ENCODE data around the gene PRRG2. TPM values are rescaled to one million over a fixed set of nuclear protein-coding genes. Genes with fewer than 3 reads are reported as not detected.

The PRRG2 gene
- polyA plus RNA-seq, 3 donors, result 0.49 TPM; not detected in 2

DNA sequence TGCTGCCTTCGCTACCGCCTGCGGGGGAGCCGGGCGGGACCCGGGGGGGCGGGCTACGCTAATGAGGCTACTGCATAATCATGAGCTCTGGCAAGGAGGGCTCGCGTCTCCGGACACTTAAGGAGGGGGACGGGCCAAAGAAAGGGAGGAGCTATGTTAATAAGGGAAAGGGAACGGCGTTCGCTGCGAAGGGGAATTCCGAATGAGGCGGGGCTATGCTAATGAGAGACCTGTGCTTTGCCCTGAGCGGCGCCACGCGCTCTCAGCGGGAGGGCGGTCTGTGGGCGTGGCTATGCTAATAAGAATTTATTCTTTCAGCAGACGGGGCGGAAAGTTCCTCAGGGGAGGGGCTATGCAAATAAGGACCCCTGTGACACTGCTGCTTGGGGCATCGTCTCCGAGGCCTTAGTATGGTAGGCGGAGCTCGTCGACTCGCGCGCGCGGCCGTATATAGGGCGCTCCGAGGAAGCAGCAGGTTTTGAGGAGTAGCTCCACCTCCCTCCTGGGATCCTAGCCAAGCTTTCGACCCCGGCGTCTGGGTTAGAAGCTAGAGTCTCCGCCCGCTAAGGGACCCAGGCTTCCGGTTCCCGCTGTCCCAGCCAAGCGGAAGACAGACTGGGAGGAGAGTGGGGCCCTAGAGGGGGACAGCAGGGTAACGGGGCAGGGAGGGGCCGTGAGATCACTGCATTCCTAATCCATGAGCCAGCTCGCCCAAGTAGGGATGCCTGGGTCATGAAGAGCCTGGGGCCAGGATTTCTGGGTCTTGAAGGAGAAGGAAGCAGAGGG lies 59.2 kb downstream of the PRRG2 start, which contains the start of gene RRAS:
RRAS (minus strand) TSS at position 31 of the 786 bp plus-strand sequence. CDS start 45 bp downstream, outside the sequence.
- Mint-ChIP-seq H3K27ac (peak within 1 kb of the TSS; percentile 99 to 100 (median 100)), H3K9me3 (peaks cover 0 to 2% (median 0%) of the 10 kb centered on the region in 7 donors), H3K27me3 (ENCODE audit: low read depth in 3 of 3) (peaks cover 3 to 19% (median 13%) of the 10 kb centered on the region in 3 donors), H3K4me1 (peaks cover 51% of the 10 kb centered on the region), H3K36me3 (peaks cover 4 to 12% of the 10 kb centered on the region in 2 donors), H3K4me3 (peak within 1 kb of the TSS; percentile 95 to 99)
- Histone ChIP-seq H3K79me2 (ENCODE audit: insufficient read depth, low read length) (peaks cover 32% of the 10 kb centered on the region), H3K36me3 (replicated peaks in 1 of 2; ENCODE audit: control insufficient read depth in 1 of 2, insufficient read depth in 2 of 2, low read length in 2 of 2) (peaks cover 0 to 10% of the 10 kb centered on the region in 2 donors), H3K27ac (ENCODE audit: low read depth in 1 of 2, low read length in 2 of 2) (peak within 1 kb of the TSS; percentile 94 to 98), H4K20me1 (ENCODE audit: insufficient read depth, low read length) (peaks cover 9% of the 10 kb centered on the region), H3K4me1 (ENCODE audit: control insufficient read depth in 1 of 2, insufficient read depth in 2 of 2, low read length in 2 of 2) (peaks cover 45 to 51% of the 10 kb centered on the region in 2 donors), H3K9me3 (replicated peaks in 1 of 2; ENCODE audit: control insufficient read depth in 1 of 2, insufficient read depth in 1 of 2, low read length in 2 of 2) (no peaks in the 10 kb centered on the region), H2AFZ (ENCODE audit: insufficient read depth, low read depth, low read length, poor library complexity, severe bottlenecking) (peak within 1 kb of the TSS; percentile 73), H3K4me2 (replicated peaks; ENCODE audit: extremely low read depth, low read length, poor library complexity, severe bottlenecking) (peak within 1 kb of the TSS; percentile 96), H3K27me3 (ENCODE audit: control insufficient read depth in 2 of 2, insufficient read depth in 2 of 2, low read length in 2 of 2) (no peaks in the 10 kb centered on the region), H3K4me3 (replicated peaks in 1 of 3; ENCODE audit: low read depth in 2 of 3, low read length in 3 of 3) (peak within 1 kb of the TSS; percentile 58 to 99 (median 86)), H3K9ac (ENCODE audit: insufficient read depth, low read length, poor library complexity, severe bottlenecking) (peak within 1 kb of the TSS; percentile 82)
- DNase-seq, result peak; percentile 100
- intact Hi-C loops (cut with micrococcal nuclease), result loop anchor here (2.0 to 5.0 kb wide), 5 partner anchors 37 to 236 kb away; partner anchors contain the start of genes AKT1S1 (in 1 of the 2), AP2A1 (in 1 of the 2), PRMT1 (in 1 of the 2) and PRR12 (in 1 of the 2)
- TF ChIP-seq, protein P1, sequence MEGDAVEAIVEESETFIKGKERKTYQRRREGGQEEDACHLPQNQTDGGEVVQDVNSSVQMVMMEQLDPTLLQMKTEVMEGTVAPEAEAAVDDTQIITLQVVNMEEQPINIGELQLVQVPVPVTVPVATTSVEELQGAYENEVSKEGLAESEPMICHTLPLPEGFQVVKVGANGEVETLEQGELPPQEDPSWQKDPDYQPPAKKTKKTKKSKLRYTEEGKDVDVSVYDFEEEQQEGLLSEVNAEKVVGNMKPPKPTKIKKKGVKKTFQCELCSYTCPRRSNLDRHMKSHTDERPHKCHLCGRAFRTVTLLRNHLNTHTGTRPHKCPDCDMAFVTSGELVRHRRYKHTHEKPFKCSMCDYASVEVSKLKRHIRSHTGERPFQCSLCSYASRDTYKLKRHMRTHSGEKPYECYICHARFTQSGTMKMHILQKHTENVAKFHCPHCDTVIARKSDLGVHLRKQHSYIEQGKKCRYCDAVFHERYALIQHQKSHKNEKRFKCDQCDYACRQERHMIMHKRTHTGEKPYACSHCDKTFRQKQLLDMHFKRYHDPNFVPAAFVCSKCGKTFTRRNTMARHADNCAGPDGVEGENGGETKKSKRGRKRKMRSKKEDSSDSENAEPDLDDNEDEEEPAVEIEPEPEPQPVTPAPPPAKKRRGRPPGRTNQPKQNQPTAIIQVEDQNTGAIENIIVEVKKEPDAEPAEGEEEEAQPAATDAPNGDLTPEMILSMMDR (IDR thresholded peaks at IDR 0.05), result no peak
- WGBS (ENCODE audit: insufficient coverage), result under 1% methylated on average over 47 of the region's 51 CpGs

Small RNA genes lying within 50 kb of the gene (small RNA-seq; reads per million reads assigned to genes)
- gene RF00019 (ENCODE audit: insufficient read length, low read depth), result not detected

Other genes with a start within 250 kb of the PRRG2 start
- 100 to 1,000 TPM; 147 to 380 (median 194) TPM for gene CD37, start 245.9 kb upstream of the PRRG2 start, polyA plus RNA-seq
- gene TEAD2, start 218.9 kb upstream of the PRRG2 start, polyA plus RNA-seq, result not detected
- not detected for gene DKKL1, start 217.4 kb upstream of the PRRG2 start, polyA plus RNA-seq
- not detected for gene KASH5, start 193.1 kb upstream of the PRRG2 start, polyA plus RNA-seq
- gene PTH2, start 157.9 kb upstream of the PRRG2 start, polyA plus RNA-seq, result not detected
- not detected for gene GFY, start 155.9 kb upstream of the PRRG2 start, polyA plus RNA-seq
- under 1 TPM in 2 of 3 donors, not detected in 1; 0.04 to 0.09 TPM for gene SLC17A7, start 139.8 kb upstream of the PRRG2 start, polyA plus RNA-seq
- gene PIH1D1, start 129.5 kb upstream of the PRRG2 start, polyA plus RNA-seq, result 100 to 1,000 TPM in 1 of 3 donors, 10 to 100 TPM in 2; 62.3 to 102 (median 83.9) TPM
- 10 to 100 TPM; 30.8 to 39.5 (median 31.2) TPM for gene ALDH16A1, start 128.1 kb upstream of the PRRG2 start, polyA plus RNA-seq
- gene FLT3LG, start 107.1 kb upstream of the PRRG2 start, polyA plus RNA-seq, result 10 to 100 TPM in 1 of 3 donors, 1 to 10 TPM in 2; 5.0 to 13.8 (median 6.9) TPM
- 1,000 to 10,000 TPM in 1 of 3 donors, 100 to 1,000 TPM in 2; 655 to 1,621 (median 663) TPM for gene RPL13A, start 93.7 kb upstream of the PRRG2 start, polyA plus RNA-seq
- gene RPS11, start 84.9 kb upstream of the PRRG2 start, polyA plus RNA-seq, result 1,000 to 10,000 TPM; 1,103 to 4,925 (median 1,481) TPM
- gene FCGRT, start 68.7 kb upstream of the PRRG2 start, polyA plus RNA-seq, result 100 to 1,000 TPM; 720 to 930 (median 724) TPM
- 10 to 100 TPM in 1 of 3 donors, not detected in 2; 50.2 TPM for gene RCN3, start 53.3 kb upstream of the PRRG2 start, polyA plus RNA-seq
- 100 to 1,000 TPM in 1 of 3 donors, 10 to 100 TPM in 2; 63.4 to 120 (median 96.4) TPM for gene NOSIP, start 760 bp upstream of the PRRG2 start, polyA plus RNA-seq
- gene PRR12, start 9.9 kb downstream of the PRRG2 start, polyA plus RNA-seq, result 1 to 10 TPM in 1 of 3 donors, under 1 TPM in 2; 0.04 to 3.3 (median 0.11) TPM
- gene RRAS, start 58.8 kb downstream of the PRRG2 start, polyA plus RNA-seq, result 10 to 100 TPM; 74.9 to 91.7 (median 80.0) TPM
- 1 to 10 TPM in 1 of 3 donors, under 1 TPM in 2; 0.39 to 7.5 (median 0.68) TPM for gene SCAF1, start 60.9 kb downstream of the PRRG2 start, polyA plus RNA-seq
- gene IRF3, start 84.5 kb downstream of the PRRG2 start, polyA plus RNA-seq, result 100 to 1,000 TPM in 1 of 3 donors, 10 to 100 TPM in 2; 29.8 to 115 (median 41.1) TPM
- 10 to 100 TPM in 1 of 3 donors, 1 to 10 TPM in 2; 5.7 to 10.3 (median 8.6) TPM for gene BCL2L12, start 84.6 kb downstream of the PRRG2 start, polyA plus RNA-seq
- 10 to 100 TPM; 60.1 to 94.4 (median 74.3) TPM for gene PRMT1, start 96.0 kb downstream of the PRRG2 start, polyA plus RNA-seq
- gene ADM5, start 108.3 kb downstream of the PRRG2 start, polyA plus RNA-seq, result 1 to 10 TPM in 1 of 3 donors, not detected in 2; 1.2 TPM
- not detected for gene CPT1C, start 109.8 kb downstream of the PRRG2 start, polyA plus RNA-seq
- gene TSKS, start 182.0 kb downstream of the PRRG2 start, polyA plus RNA-seq, result under 1 TPM; 0.37 to 0.81 (median 0.51) TPM
- gene AP2A1, start 185.7 kb downstream of the PRRG2 start, polyA plus RNA-seq, result 100 to 1,000 TPM in 1 of 3 donors, 10 to 100 TPM in 2; 12.1 to 117 (median 15.1) TPM
- gene FUZ, start 232.0 kb downstream of the PRRG2 start, polyA plus RNA-seq, result 10 to 100 TPM in 1 of 3 donors, 1 to 10 TPM in 2; 5.3 to 16.7 (median 5.3) TPM
- gene MED25, start 237.0 kb downstream of the PRRG2 start, polyA plus RNA-seq, result 10 to 100 TPM; 13.9 to 52.9 (median 18.5) TPM